Lower leg skin (tissue), 4 donors: ENCODE results near the gene CTDSPL2. TPM values are rescaled to one million over a fixed set of nuclear protein-coding genes. Genes with fewer than 3 reads are reported as not detected.

Experiments
- DNase-seq, 2 donors: peaks; one replicate each; pipeline ENCODE4 v3.0.0-alpha.2; 2019; ENCODE audit warnings: low spot score in 2 of 2
- H3K4me3 ChIP-seq: fragments of 200-600 bp; sonication (generic); 2 replicates; pipeline ENCODE4 v1.5.1; 2017; ENCODE audit warnings: mild to moderate bottlenecking, low read depth; ENCODE audit not compliant: poor library complexity, severe bottlenecking
- CTCF ChIP-seq, 3 donors: fragments of 450-650 bp; IDR thresholded peaks; one replicate each; pipeline ENCODE4 v1.5.1; 2016; ENCODE audit warnings: antibody characterized with exemption in 3 of 3, mild to moderate bottlenecking in 3 of 3, moderate library complexity in 2 of 3
- POLR2A ChIP-seq, 2 donors: fragments of 450-650 bp; IDR thresholded peaks; one replicate each; pipeline ENCODE4 v1.6.1; 2016 to 2017; ENCODE audit warnings: antibody characterized with exemption in 2 of 2, mild to moderate bottlenecking in 1 of 2, moderate library complexity in 1 of 2
- WGBS, 2 donors: methylation state at CpG; one replicate each; pipeline ENCODE4 v1.1.5; 2018; 5-methylcytosine and 5-hydroxymethylcytosine counted together
- intact Hi-C: fragments of 100-400 bp; cut with DNase I; formaldehyde crosslinking; loops from one replicate; pipeline ENCODE4 v1.15.0; 2023; ENCODE audit warnings: low total_unique reads
- total RNA-seq, 4 donors: library from RNA; depleted of rRNA; stranded (reverse); fragments of >200 nt; gene quantifications; one replicate each; pipeline ENCODE4 v1.1.0, GENCODE V29; 2016

The CTDSPL2 gene
- 10 to 100 TPM; 26.5 to 54.2 (median 45.9) TPM for total RNA-seq

GRCh38 chr15:44426975-44427755 lies at the start of gene CTDSPL2:
Gene CTDSPL2, plus strand, starts transcription at chr15:44427629. Its CDS starts 31,386 bp downstream, at chr15:44459015.
- DNase-seq = peak; percentile 97 to 99
- H3K4me3 ChIP-seq = peak within 1 kb of the TSS; percentile 83
- TF ChIP-seq POLR2A (IDR thresholded peaks at IDR 0.05) (peak in 1 of 2 donors; percentile 28), CTCF (IDR thresholded peaks at IDR 0.05) (no peak)
- 1% methylated on average over 53 of the region's 53 CpGs for WGBS, 2 donors
- intact Hi-C loops = no loop called here

GRCh38 chr15:44381236-44381635 lies 46.2 kb upstream of the CTDSPL2 start:
- no peak for DNase-seq
- no peak overlapping the region for H3K4me3 ChIP-seq
- TF ChIP-seq POLR2A (IDR thresholded peaks at IDR 0.05) = no peak
- TF ChIP-seq CTCF (IDR thresholded peaks at IDR 0.05) = no peak
- intact Hi-C loops = no loop called here

- intact Hi-C loops = no loop called here
- DNase-seq = no peak
- TF ChIP-seq CTCF (IDR thresholded peaks at IDR 0.05) (no peak), POLR2A (IDR thresholded peaks at IDR 0.05) (no peak)
- 63 to 81% methylated on average over 1 of the region's 1 CpG for WGBS, 2 donors
- H3K4me3 ChIP-seq = no peak overlapping the region
Measured at GRCh38 chr15:44385344-44385942, 42.0 kb upstream of the CTDSPL2 start.

GRCh38 chr15:44394062-44394461 lies 33.4 kb upstream of the CTDSPL2 start:
- WGBS, 2 donors = 92 to 95% methylated on average over 3 of the region's 3 CpGs
- DNase-seq = no peak

GRCh38 chr15:44394562-44394961 lies 32.9 kb upstream of the CTDSPL2 start:
- DNase-seq = no peak
- 75 to 78% methylated on average over 1 of the region's 1 CpG for WGBS, 2 donors
- TF ChIP-seq CTCF (IDR thresholded peaks at IDR 0.05) = no peak
- TF ChIP-seq POLR2A (IDR thresholded peaks at IDR 0.05) = no peak
- intact Hi-C loops = no loop called here
- no peak overlapping the region for H3K4me3 ChIP-seq

More at GRCh38 chr15:44394062-44394461, 33.4 kb upstream of the CTDSPL2 start:
- intact Hi-C loops = no loop called here
- TF ChIP-seq CTCF (IDR thresholded peaks at IDR 0.05) (no peak), POLR2A (IDR thresholded peaks at IDR 0.05) (no peak)
- H3K4me3 ChIP-seq = no peak overlapping the region
